K562 (cell line): Measurements from ENCODE around the gene TFF2. TPM values are rescaled to one million over a fixed set of nuclear protein-coding genes. Genes with fewer than 3 reads are reported as not detected.

Experiments used
- ATAC-seq: fragments of 200-7000 bp; cut with Tn5 transposase; 3 replicates; pipeline ENCODE4 v1.9.1; 2020; ENCODE audit warnings: moderate library complexity
- BruUV-seq: library from RNA; stranded (reverse); fragments of 400-500 nt; replicated peaks from 2 replicates; lab custom pipeline; 2021; lab: Mats Ljungman, UMichigan
- CTCF ChIA-PET: fragments of 300-600 bp; formaldehyde crosslinking; extraction: SDS; loops from one replicate; lab custom pipeline; 2021; ENCODE audit warnings: low intra/inter-chr PET ratio; lab: Yijun Ruan, JAX
- POLR2A ChIA-PET: fragments of 300-600, 350-650 bp; sonication (Branson Sonifier 250); formaldehyde crosslinking; extraction: SDS; loops from one replicate; lab custom pipeline; 2021; ENCODE audit warnings: antibody characterized with exemption, inconsistent platforms; lab: Yijun Ruan, JAX
- DNase-seq, 4 experiments: peaks; one replicate each; pipeline versions ENCODE4 v3.0.0 to v3.0.0-alpha.2; 2011 to 2018; ENCODE audit warnings: low spot score in 3 of 4, mixed read lengths in 3 of 4; ENCODE audit errors: extremely low read depth in 1 of 4
- FAIRE-seq: peaks from 2 replicates; lab custom pipeline; 2011; peaks lifted over from hg19 to GRCh38; lab: Jason Lieb, UNC
- H2AFZ ChIP-seq: 2 replicates; pipeline ENCODE4 v1.6.0; 2011; ENCODE audit warnings: low read depth, low read length, control low read depth, inconsistent platforms
- H3K27ac ChIP-seq: fragments of 200-600 bp; 3 replicates; pipeline ENCODE4 v1.8.0; 2011; ENCODE audit warnings: low read depth, mild to moderate bottlenecking, control low read depth, inconsistent platforms, low read length, moderate library complexity, mixed read lengths; ENCODE audit errors: extremely low read depth
- H3K27me3 ChIP-seq, 2 experiments: fragments of 300-600 bp in 1 of 2; 2 replicates in 1 of 2; 3 replicates in 1 of 2; pipeline versions ENCODE4 v1.6.0 to v1.8.0; 2011; ENCODE audit warnings: inconsistent platforms in 2 of 2, low read length in 2 of 2, mild to moderate bottlenecking in 1 of 2, mixed read lengths in 1 of 2, moderate library complexity in 1 of 2; ENCODE audit not compliant: control insufficient read depth in 2 of 2, insufficient read depth in 2 of 2
- H3K36me3 ChIP-seq: fragments of 300-600 bp; 3 replicates; pipeline ENCODE4 v1.8.0; 2011; ENCODE audit warnings: mild to moderate bottlenecking, low read length, inconsistent platforms; ENCODE audit not compliant: control insufficient read depth, insufficient read depth
- H3K4me1 ChIP-seq, 2 experiments: fragments of 200-600 bp in 1 of 2; replicated peaks in 1 of 2; 2 replicates in 1 of 2; 3 replicates in 1 of 2; pipeline versions ENCODE4 v1.5.1 to v1.8.0; 2011; ENCODE audit warnings: inconsistent platforms in 2 of 2, low read length in 2 of 2, mild to moderate bottlenecking in 1 of 2, mixed read lengths in 1 of 2, moderate library complexity in 1 of 2; ENCODE audit not compliant: control insufficient read depth in 2 of 2, insufficient read depth in 2 of 2
- H3K4me2 ChIP-seq: 2 replicates; pipeline ENCODE4 v1.6.1; 2011; ENCODE audit warnings: low read length, control low read depth, inconsistent platforms, mixed read lengths; ENCODE audit not compliant: insufficient read depth
- H3K4me3 ChIP-seq: fragments of 200-600 bp; sonication (generic), shearing (Covaris generic); 2 replicates; pipeline ENCODE4 v1.5.1; 2016; ENCODE audit warnings: control low read depth, inconsistent platforms
- H3K79me2 ChIP-seq: fragments of 200-600 bp; 3 replicates; pipeline ENCODE4 v1.8.0; 2011; ENCODE audit warnings: low read length, inconsistent platforms; ENCODE audit not compliant: control insufficient read depth, insufficient read depth
- H3K9ac ChIP-seq, 2 experiments: 2 replicates each; pipeline versions ENCODE4 v1.6.0 to v1.6.1; 2011; ENCODE audit warnings: low read depth in 2 of 2, low read length in 2 of 2, control low read depth in 1 of 2, inconsistent platforms in 1 of 2, mild to moderate bottlenecking in 1 of 2, mixed read lengths in 1 of 2; ENCODE audit not compliant: insufficient read depth in 1 of 2
- H3K9me1 ChIP-seq: one replicate; pipeline ENCODE4 v1.6.0; 2011; ENCODE audit warnings: inconsistent platforms, mild to moderate bottlenecking, low read length, moderate library complexity; ENCODE audit not compliant: control insufficient read depth, insufficient read depth
- H3K9me3 ChIP-seq: replicated peaks from 2 replicates; pipeline ENCODE4 v1.5.1; 2011; ENCODE audit warnings: low read depth, low read length, inconsistent platforms; ENCODE audit not compliant: control insufficient read depth, insufficient read depth
- H4K20me1 ChIP-seq: replicated peaks from 2 replicates; pipeline ENCODE4 v1.6.1; 2011; ENCODE audit warnings: low read length, inconsistent platforms, mixed read lengths; ENCODE audit not compliant: control insufficient read depth, insufficient read depth
- EGR1 ChIP-seq: fragments of 450-650 bp; conservative IDR thresholded peaks from 2 replicates; pipeline ENCODE4 v1.6.1; 2017; ENCODE audit warnings: mild to moderate bottlenecking
- RERE ChIP-seq: sonication (generic); formaldehyde crosslinking; IDR thresholded peaks from 2 replicates; pipeline ENCODE4 v1.8.0; 2023; ENCODE audit warnings: missing genetic modification reagents, mild to moderate bottlenecking, borderline replicate concordance
- WGBS: fragments of 100-300 bp; shearing (Covaris generic); methylation state at CpG from one replicate; pipeline ENCODE4 v1.1.6; 2016; ENCODE audit warnings: low coverage, mixed read lengths; ENCODE audit not compliant: insufficient coverage; ENCODE audit errors: missing lambda C conversion rate; 5-methylcytosine and 5-hydroxymethylcytosine counted together
- in situ Hi-C: fragments of 300-500 bp; cut with MboI; formaldehyde crosslinking; loops from 4 replicates; pipeline ENCODE4 v1.15.0; 2018; ENCODE audit warnings: inconsistent platforms, mixed read lengths
- intact Hi-C: fragments of 100-400 bp; cut with micrococcal nuclease; formaldehyde crosslinking; loops from 2 replicates; pipeline ENCODE4 v1.14.2; 2022
- polyA plus RNA-seq, 8 experiments: library from polyadenylated mRNA; depleted of rRNA in 4 of 8; stranded (reverse) in 5 of 8; unstranded in 3 of 8; fragments of >200 nt; fragmentation: Nextera tagmentation in 2 of 8; fragmentation: Illumina TruSeq in 1 of 8; extraction: Ambion mirVana in 2 of 8; extraction: Trizol in 1 of 8; gene quantifications; 2 replicates each; pipeline versions ENCODE4 v1.2.1 to v1.2.3, GENCODE V29; 2011 to 2014; ENCODE audit warnings: inconsistent platforms in 1 of 8, missing spikeins in 1 of 8
- total RNA-seq, 7 experiments: library from RNA; depleted of rRNA in 6 of 7; stranded (reverse); fragments of >200 nt in 6 of 7; fragmentation: Illumina TruSeq in 2 of 7; extraction: Trizol in 2 of 7; gene quantifications; 2 replicates each; pipeline versions ENCODE4 v1.2.1 to v1.2.3, GENCODE V29; 2011 to 2021; ENCODE audit warnings: low replicate concordance in 1 of 7

Gene TFF2
- total and polyA plus RNA-seq, 9 of the 15 experiments (the other 6 are each of a cell fraction or from before 2014, with no cell fraction given) = not detected

GRCh38 chr21:42311816-42312625 is 38.8 kb downstream of the TFF2 start:
- H3K4me2 ChIP-seq = no peak overlapping the region
- POLR2A ChIA-PET = interaction anchor here (0.6 kb wide), 1 partner anchor 170 kb away, joined by 3 read pairs; no protein-coding TSS in a partner anchor
- no peak overlapping the region for H3K27ac ChIP-seq
- H3K9ac ChIP-seq = no peak overlapping the region
- no peaks in the 10 kb centered on the region for H3K9me3 ChIP-seq
- no peak for FAIRE-seq
- intact Hi-C loops = no loop called here
- TF ChIP-seq EGR1 = 0 out of 2 replicates have a peak, but pooled peaks have one; percentile 20
- TF ChIP-seq RERE (CRISPR knock-in tag) = no peak
- TF ChIP-seq, all 486 proteins: peak for 1
- BruUV-seq = no TSS peak
- H3K27me3 ChIP-seq = peaks cover 46 to 89% of the 10 kb centered on the region in 2 experiments
- H3K4me1 ChIP-seq = peaks cover 0 to 10% of the 10 kb centered on the region in 2 experiments; a peak in 1 of 5 replicates
- 2% methylated on average over 21 of the region's 21 CpGs for WGBS
- peaks cover 26% of the 10 kb centered on the region for H4K20me1 ChIP-seq
- H3K9me1 ChIP-seq = no peaks in the 10 kb centered on the region
- ATAC-seq (no peak), DNase-seq (no peak)
- no peaks in the 10 kb centered on the region for H3K36me3 ChIP-seq
- H2AFZ ChIP-seq = no peak overlapping the region
- no peaks in the 10 kb centered on the region for H3K79me2 ChIP-seq
- CTCF ChIA-PET = interaction anchor here (0.7 kb wide), 1 partner anchor 281 kb away, joined by 4 read pairs; no protein-coding TSS in a partner anchor
- in situ Hi-C loops = loop anchor here (10.0 kb wide), 1 partner anchor 133 kb away; no protein-coding TSS in a partner anchor
- no peak overlapping the region for H3K4me3 ChIP-seq
